Effector CD8-positive, alpha-beta T cell (primary cell): ENCODE measurements around the gene PMPCA.
"Not testable (repeated sequence)": the region's sequence is repeated elsewhere in the genome, so short reads cannot be mapped to it uniquely, and the experiment has no call there.

Experiments used
- DNase-seq: peaks from one replicate; lab custom pipeline; 2025; lab: John Stamatoyannopoulos, UW

Gene PMPCA

DNA sequence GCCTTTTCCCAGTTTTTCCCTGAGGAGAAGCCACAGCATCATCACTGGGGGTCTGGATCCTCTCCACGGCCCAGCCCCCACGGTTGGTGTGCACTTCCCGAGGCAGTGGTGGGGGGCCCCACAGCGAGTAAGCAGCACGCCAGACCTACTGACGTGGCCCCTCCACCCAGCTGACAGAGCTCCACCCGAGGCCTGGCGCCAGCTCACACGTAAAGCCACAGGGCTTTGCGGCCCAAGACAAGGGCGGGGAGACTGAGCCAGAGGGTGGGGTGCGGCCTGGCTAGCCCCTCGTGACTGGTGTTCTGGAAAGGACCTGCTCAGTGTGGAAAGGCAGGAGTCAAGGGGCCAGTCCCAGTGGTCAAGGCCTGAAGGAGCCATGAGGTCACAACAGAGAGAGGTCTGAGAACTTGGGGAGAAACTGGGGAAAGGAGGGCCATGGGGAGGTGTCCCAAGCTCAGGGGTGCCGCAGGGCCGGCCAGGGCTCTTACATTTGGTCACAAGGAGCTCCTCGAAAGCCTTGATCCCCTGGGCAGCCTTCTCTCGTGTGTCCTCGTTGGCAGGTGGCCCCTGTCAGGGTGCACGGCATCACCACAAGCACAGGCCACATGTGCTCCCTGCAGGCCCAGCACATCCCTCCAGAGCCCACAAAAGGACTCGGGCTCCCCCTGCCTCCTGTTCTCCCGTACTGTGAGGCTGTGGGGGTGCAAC, 16.0 kb upstream of the PMPCA start:
- no peak for DNase-seq

DNA sequence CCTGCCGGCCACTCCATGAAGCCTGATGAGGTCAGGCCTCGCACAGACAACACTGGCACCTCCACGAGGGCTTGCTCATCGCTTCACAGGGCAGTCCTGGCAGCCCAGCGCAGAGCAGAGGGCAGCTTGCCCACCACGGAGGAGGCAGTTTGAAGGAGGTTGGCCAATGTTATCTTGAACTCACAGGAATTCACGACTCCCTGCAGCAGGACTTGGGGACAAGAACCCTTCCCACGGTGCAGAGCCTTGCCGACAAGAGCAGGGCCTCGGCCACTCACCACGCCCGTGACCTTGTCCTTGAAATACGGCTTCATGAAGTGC, 15.5 kb upstream of the PMPCA start:
- no peak for DNase-seq

GRCh38 chr9:136395345-136396218, 14.9 kb upstream of the PMPCA start:
- DNase-seq = no peak

DNA sequence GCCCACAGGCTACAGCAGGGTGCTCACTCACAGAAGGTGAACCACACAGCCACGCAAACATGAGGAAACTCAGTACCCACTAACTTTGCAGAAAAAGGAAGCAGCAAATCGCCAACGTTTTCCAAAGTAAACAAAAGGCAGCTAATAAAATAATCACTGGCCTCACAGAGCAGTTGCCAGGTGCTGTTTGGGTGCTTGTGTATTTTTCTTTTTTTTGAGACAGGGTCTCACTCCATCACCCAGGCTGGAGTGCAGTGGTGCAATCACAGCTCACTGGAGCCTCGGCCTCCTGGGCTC, 14.3 kb upstream of the PMPCA start:
- no peak for DNase-seq

DNA sequence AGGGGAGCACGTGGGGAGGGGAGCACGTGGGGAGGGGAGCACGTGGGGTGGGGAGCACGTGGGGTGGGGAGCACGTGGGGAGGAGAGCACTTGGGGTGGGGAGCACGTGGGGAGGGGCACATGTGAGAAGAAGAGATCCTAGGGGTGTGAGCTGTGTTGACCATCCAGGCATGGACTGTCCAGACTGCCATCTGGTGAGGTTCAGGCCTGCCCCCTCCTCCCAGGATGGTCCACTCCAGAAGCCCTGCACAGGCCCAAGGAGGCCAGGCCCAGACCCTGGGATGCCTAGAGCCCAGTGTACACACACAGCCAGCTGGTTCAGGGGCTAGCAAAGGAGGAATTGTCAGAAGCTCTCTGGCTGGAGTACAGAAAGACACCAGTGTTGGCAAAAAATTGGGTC, 12.8 kb upstream of the PMPCA start:
- DNase-seq = no peak

DNA sequence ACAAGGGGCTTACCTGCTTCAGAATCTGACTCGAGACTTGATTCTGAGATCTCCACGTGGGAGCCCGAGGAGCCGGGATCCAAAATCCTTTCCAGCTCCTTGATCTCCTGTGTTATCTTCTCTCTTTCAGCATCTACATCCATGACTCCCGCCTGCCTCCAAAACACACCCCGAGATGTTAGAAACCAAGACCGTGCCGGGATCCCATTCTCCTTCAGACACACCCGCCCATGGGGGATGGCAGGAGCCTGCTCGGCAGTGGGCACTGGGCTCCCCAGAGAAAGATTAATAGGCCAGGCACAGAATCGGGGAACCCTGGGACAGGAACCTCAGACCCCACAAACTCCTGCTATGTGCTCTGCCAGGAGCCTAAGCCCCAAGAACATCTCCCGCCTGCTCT, 12.2 kb upstream of the PMPCA start:
- no peak for DNase-seq

DNA sequence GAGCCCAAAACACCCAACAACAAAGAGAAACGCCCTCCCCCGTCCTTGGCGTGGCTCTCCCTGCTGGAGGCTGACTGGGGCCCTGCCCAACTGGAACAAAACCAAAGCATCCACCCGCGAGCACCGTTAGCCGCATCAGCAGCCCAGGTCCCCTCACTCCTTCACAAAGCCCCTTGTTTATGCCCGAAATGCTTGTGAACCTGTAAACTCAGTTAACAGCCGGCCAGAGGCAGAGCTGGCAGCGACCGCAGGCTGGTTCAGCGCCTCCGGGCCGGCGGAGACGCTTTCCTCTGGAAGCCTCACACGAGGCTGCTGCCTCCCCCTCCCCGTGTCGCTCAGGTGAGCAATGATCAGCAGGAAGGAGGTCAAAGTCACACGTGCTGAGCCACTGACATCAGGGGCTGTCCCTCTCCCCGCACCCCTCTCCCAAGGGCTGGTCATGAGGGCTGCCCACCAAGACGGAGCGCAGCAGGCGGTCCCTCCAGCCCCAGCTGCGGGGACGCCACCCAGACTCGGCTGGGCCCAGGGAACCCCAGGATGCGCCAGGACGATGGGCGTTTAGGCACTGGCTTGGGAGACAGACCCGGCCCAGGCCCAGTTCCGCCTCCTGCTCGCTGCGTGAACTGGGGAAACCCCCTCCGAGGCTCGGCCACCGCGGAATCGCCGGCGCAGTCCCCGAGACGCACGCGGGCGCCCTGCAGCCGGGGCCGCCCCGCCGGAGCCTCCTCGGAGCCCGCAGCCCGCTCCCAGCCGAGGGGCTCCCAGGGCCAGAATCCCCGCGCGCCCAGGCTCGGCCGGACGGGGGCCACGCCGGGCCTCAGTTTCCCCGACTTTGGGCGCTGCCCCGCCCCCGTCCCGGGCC, 11.1 kb upstream of the PMPCA start:
- DNase-seq = no peak

DNA sequence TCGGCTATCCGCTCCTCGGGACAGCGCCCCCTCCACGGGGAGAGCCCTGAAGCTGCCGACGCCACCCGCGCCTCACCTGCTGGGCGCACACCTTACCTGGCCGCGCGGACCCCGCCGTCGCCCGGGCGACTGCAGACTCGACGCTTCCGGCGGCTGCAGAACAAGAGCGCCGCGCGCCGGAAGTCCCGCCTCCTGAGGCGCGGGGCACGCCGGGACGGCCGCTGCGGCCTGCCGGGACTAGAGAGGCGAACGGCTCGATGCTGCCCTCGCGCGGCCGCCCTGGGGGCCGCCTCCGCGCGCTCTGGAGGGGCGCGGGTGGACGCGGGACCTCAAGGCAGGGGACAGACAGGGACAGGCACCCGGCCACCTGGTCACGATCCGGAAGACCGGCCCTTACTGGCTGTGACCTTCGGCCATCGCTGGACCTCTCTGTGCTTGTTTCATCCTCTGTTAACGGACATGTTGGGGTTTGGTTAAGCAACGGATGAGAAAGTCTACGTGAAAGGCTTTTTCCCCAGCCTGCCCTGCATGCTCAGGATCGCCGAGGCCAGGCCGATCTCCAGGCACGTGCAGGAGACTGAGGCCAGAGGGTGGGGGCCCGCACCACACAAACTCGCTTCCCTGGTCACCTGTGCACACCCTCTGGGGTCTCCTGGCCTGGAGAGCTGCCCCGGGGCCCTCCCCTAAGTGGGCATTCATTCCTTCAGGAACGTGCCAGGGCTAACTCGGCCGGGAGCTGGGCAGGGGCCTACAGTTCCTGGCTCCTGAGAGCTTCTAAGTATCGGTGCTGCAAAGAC, 10.2 kb upstream of the PMPCA start, which contains the start of gene SNAPC4:
Gene SNAPC4 (minus strand): TSS at position 133 of the 797 bp plus-strand sequence. CDS start 1,742 bp downstream, outside the sequence.
- peak; percentile 77 for DNase-seq

GRCh38 chr9:136401173-136401922, 9.1 kb upstream of the PMPCA start:
- DNase-seq = no peak

GRCh38 chr9:136402067-136402466, 8.4 kb upstream of the PMPCA start:
- DNase-seq = no peak

GRCh38 chr9:136403538-136403914, 6.9 kb upstream of the PMPCA start:
- peak; percentile 42 for DNase-seq

- peak; percentile 14 for DNase-seq
Observed at GRCh38 chr9:136403915-136404800, 6.3 kb upstream of the PMPCA start.

- DNase-seq = no peak
Observed at GRCh38 chr9:136404801-136405136, 5.7 kb upstream of the PMPCA start.

GRCh38 chr9:136405481-136405880, 5.0 kb upstream of the PMPCA start:
- no peak for DNase-seq

- DNase-seq = not testable (repeated sequence)
Observed at GRCh38 chr9:136405904-136406303, 4.6 kb upstream of the PMPCA start.

GRCh38 chr9:136407061-136407460, 3.4 kb upstream of the PMPCA start:
- DNase-seq = not testable (repeated sequence)

- no peak for DNase-seq
Observed at GRCh38 chr9:136407911-136408310, 2.5 kb upstream of the PMPCA start.

DNA sequence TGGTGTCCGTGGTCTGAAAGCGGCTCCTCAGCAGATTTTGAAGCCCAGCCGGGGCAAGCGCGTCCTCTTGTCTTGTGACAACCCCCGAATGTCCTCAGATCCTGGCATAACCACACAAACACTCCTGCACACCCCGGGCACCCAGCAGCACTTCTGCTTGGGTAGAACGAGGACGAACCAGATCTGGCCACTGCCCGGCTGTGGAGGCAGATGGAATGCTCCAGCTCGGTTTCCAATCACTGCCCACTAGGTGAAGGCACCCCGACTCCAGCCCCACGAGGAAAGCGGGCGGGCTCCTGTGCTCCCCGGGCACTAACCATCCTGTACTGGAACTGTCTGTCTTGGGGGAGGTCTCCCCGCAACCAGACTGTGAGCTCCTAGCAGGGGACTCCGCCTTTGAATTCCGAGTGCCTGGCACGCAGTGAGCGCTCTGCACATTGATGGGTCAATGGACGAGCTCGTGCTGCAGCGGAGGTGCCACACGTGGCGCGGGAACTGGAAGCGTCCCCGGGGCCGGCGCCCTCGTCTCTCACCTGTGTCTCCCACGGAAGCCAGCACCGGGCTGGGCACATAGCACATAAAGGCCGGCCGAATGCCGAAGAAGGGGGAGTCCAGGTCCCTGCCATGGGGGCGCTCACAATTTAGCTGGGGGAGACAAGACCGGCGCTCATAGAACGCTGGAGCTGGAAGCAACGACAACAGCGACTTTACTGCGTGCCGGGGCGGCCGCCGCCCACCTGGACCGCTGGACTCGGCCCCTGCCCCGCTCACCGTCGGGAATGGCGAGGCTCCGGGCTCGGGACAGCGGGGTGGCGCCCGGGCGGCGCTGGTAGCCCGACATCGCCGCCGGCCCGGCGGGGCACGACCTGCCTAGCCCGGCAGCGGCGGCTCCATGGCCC, 652 bp upstream of the PMPCA start:
- no peak for DNase-seq

- DNase-seq = no peak
Observed at GRCh38 chr9:136411378-136411777, 920 bp downstream of the PMPCA start.
